CD4-positive, alpha-beta T cell treated with Interleukin-17A for 4 hours (primary cell): ENCODE data around the gene PNMT.
"Not testable (repeated sequence)": the region's sequence is repeated elsewhere in the genome, so short reads cannot be mapped to it uniquely, and the experiment has no call there.

ENCODE experiments used
- DNase-seq: peaks from one replicate; pipeline ENCODE4 v3.0.0-alpha.2; 2020; ENCODE audit warnings: mixed read lengths

PNMT gene

GRCh38 chr17:39688945-39689344 lies 20.7 kb downstream of the PNMT start:
- DNase-seq, result no peak

- DNase-seq, result no peak
Measured at GRCh38 chr17:39694593-39694992, 26.3 kb downstream of the PNMT start.

- DNase-seq, result no peak
Measured at GRCh38 chr17:39695089-39695474, 26.8 kb downstream of the PNMT start.

GRCh38 chr17:39696731-39697130 lies 28.5 kb downstream of the PNMT start:
- no peak for DNase-seq

GRCh38 chr17:39697961-39698360 lies 29.7 kb downstream of the PNMT start:
- no peak for DNase-seq

GRCh38 chr17:39699157-39699817 lies 31.0 kb downstream of the PNMT start:
- DNase-seq, result not testable (repeated sequence)

- no peak for DNase-seq
Measured at GRCh38 chr17:39699818-39700147, 31.5 kb downstream of the PNMT start, which contains the start of gene ERBB2. Gene ERBB2, plus strand, starts transcription at chr17:39700064. Its CDS starts 175 bp downstream, at chr17:39700239.

GRCh38 chr17:39700148-39700987 lies 32.1 kb downstream of the PNMT start:
- no peak for DNase-seq

- DNase-seq, result no peak
Measured at GRCh38 chr17:39701012-39701783, 32.9 kb downstream of the PNMT start.

- no peak for DNase-seq
Measured at GRCh38 chr17:39701784-39702422, 33.6 kb downstream of the PNMT start.

GRCh38 chr17:39702901-39703893 lies 34.9 kb downstream of the PNMT start:
- no peak for DNase-seq

GRCh38 chr17:39703913-39704312 lies 35.7 kb downstream of the PNMT start:
- DNase-seq, result no peak

GRCh38 chr17:39704821-39705551 lies 36.7 kb downstream of the PNMT start:
- no peak for DNase-seq

- no peak for DNase-seq
Measured at GRCh38 chr17:39705786-39706348, 37.6 kb downstream of the PNMT start.

- no peak for DNase-seq
Measured at GRCh38 chr17:39706383-39706782, 38.1 kb downstream of the PNMT start.

GRCh38 chr17:39706921-39707337 lies 38.7 kb downstream of the PNMT start:
- DNase-seq, result peak; percentile 37

GRCh38 chr17:39709319-39709997 lies 41.2 kb downstream of the PNMT start:
- no peak for DNase-seq

GRCh38 chr17:39709998-39710964 lies 42.0 kb downstream of the PNMT start:
- no peak for DNase-seq

- not testable (repeated sequence) for DNase-seq
Measured at GRCh38 chr17:39711071-39711470, 42.8 kb downstream of the PNMT start.
